HG03060 (cell line): ENCODE measurements around the gene WBP2NL.

Experiments used
- ATAC-seq: cut with Tn5 transposase; IDR thresholded peaks from one replicate; pipeline ENCODE4 v1.9.1; 2021; ENCODE audit warnings: low read depth, moderate number of reproducible peaks; ENCODE audit not compliant: unreplicated experiment

The WBP2NL gene

DNA sequence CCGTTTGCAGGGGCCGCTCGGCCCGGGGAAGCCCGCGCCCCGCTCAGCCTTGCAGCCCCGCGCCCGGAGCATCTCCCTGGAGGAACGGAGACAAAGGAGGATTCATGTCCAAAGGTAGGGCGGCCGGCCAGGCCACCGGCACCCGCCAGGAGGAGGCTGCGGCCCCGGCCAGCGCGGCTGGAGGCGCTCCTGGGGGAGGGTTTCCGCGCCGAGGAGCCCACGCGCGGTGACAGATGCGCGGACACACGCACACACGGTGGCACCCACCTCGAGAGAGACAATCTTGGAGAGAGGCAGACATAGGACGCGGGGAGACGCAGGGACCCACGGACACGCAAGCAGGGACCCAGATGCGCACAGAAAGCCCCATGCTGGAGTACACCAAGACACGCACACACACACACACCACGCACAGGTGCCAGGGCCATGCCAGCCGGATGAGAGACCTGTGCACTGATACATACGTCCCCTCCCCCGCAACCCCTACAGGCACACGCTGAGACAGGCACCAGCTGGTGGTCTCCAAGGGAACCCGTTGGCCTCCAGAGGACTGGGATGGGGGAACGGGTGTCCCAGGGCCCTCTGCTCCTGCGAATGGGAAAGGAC lies 21.5 kb upstream of the WBP2NL start:
- ATAC-seq: no peak

DNA sequence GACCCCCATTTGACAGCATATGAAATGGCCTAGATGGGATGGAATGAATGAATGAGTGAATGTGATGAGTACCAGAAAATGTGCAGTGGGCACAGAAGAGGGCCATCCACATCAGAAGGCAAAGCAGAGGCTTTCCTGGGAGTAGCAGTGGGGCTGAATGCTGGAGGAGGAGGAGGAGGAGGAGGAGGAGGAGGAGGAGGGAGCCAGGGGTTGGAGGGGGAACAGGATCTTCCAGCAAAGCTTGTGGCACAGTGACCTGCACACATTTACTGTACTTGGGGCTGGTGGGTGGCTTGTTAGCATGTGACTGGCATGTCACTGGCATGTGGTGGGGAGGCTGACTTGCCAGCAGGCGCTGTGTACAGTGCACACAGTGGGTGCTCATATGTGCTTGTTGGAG lies 19.9 kb upstream of the WBP2NL start:
- ATAC-seq: no peak

DNA sequence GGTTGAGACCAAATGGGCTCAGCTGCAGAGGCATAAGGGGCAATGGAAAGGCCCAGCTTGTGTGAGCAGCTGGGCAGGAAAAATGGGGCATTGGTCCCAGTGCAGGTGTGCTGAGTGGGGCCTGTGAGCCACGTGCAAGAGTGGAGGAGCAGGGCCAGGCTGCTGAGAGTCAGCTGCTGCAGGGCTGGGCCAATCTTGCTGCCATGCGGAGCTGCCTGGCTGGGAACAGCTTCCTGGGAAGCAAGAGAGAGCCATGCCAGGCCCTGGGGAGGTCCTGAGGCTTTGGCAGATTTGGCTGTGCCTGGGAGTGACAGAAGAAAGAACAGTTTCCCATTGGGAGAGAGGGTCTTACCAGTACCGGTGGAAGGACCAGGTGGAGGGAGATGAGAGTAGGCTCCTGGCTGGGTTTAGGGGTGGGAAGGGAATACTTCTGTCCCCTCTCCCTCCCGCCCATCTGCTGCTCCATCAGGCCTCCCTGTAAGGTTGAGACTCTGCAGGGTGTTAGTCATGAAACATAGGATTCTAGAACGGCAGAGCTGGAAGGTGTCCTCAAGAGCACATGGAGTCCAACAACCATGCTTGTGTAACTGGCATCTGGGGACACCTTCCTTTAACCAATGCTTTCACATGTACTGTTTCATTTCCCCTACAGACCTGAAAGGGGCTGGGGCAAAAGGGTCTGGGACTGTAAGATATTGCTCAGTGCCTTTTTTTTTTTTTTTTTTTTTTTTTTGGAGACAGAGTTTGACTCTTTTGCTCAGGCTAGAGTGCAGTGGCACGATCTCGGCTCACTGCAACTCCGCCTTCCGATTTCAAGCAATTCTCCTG lies 19.0 kb upstream of the WBP2NL start:
- ATAC-seq: no peak

DNA sequence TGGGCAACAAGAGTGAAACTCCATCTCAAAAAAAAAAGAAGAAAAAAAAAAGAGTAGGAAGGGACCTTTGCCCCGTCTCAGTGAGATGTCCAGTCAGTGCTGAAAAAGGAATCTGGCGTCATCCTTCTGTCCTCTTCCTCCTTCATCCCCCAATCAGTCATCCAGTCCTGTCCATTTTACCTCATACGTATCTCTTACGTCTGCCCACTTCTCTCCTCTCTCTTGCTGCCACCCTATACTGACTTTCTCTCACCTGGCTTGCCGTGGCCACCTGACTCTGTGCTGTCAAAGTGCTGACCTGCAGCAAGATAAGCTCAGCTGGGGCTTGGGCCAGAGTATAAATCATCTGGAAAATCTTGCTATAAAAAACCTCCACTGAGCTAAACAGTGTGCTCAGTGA lies 15.7 kb upstream of the WBP2NL start:
- ATAC-seq: no peak

DNA sequence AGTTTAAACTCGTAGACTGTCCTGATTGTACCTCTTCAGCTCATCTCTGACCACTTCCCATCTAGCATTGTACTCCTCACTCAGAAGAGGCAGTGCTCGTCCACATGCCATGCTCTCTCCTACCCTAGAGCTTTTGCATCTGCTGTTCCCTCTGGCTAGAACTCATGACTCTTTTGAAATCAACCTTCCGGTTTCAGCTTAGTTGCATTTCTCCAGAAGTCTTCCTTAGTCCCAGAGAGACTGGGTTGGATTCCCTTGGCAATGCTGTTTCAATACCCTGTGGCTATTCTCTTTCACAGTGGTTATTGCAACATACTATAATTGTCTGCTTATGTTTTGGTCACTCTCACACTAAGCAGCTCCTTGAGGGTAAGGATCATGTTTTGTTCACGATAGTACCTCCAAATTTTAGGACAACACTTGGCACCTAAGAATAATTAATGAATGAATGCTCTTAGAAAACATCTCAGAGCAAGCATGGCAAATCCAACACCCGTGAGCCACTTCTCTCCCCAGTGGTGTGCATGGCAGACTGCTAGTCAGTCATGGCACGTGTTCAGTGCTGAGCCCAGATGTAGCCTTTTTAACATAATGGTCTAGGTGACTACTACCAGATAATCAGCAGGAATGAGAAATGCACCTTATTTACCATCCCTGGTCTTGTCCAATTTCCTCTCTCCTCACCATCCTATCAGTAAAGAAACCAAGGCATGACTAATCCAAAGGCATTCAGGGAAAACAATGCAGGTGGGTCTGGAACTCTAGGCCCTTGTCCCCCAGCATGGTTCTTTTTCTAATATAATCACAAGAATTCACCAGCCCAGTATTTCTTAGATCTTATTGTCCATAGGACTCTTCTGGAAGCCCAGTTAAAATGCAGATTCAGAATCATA lies 14.8 kb upstream of the WBP2NL start:
- no peak for ATAC-seq

DNA sequence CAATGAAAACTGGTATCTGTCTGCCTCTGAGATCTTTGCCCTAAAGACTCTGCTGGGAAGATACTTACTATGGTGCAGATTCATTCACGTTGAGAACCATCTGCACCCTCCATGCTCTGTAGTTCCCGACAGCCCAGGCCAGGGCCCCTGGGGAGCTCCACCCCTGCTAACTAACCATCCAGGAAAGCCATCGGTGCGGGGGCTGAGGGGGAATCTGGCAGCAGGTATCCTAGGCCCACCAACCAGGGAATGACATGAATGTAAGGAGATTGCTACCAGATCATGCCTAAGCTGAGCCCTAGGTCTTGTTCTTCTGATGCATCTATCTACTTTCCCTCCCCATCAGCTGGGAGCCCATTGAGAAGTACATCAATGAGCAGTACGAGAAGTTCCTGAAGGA lies 11.3 kb upstream of the WBP2NL start:
- no peak for ATAC-seq

DNA sequence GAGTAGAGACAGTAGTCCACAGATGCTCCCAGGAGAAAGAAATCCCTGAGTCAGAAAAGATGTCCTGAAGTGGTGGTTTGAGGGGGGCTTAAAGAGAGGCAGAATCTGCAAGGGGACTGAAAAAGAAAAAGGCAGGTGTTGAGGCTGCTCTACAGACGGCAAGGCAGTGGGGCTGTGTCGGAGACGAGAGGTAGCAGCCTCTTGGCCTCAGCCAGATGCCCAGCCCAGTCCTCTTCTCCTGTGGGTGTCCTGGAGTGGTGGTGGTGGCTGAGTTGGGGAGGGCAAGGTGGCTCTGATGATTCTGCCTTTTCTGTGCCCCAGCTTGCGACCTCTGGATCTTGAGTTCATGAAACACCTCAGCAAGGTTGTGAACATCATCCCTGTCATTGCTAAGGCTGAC lies 9.3 kb upstream of the WBP2NL start:
- ATAC-seq: no peak

DNA sequence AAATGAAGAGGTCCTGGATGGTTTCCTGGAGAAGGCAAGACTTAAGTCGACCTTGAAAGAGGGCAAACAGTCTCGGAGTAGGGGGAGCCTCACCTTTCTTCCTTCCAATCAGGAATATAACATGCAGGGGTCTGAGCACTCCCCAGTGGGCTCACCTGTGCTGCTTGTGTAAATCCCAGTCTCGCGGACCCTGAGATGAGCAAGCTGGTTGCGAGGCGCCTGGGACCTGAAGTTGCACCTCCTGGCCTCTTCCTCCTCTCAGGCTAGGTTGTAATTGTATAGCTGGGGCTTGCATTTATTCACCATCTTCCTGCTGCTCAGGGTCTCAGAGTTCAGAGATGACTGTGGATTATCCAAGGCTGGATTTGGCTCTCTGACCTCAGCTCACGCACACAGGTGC lies 7.5 kb upstream of the WBP2NL start:
- ATAC-seq: no peak

DNA sequence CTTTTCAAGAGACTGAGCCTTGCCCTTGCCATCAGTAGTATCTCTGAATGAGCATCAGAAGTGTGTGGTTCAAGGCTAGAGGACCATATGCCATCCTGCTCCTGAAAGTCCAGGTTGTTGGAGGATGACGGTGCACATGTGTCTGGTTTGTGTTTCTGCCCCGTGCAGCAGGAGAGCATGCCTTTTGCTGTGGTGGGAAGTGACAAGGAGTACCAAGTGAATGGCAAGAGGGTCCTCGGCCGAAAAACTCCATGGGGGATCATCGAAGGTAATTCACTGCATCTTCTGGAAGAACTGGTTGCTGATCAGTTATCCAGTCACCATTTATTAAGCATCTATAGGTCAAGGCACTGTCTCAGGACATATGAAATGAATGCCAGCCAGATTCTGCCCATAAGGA lies 6.1 kb upstream of the WBP2NL start:
- no peak for ATAC-seq

DNA sequence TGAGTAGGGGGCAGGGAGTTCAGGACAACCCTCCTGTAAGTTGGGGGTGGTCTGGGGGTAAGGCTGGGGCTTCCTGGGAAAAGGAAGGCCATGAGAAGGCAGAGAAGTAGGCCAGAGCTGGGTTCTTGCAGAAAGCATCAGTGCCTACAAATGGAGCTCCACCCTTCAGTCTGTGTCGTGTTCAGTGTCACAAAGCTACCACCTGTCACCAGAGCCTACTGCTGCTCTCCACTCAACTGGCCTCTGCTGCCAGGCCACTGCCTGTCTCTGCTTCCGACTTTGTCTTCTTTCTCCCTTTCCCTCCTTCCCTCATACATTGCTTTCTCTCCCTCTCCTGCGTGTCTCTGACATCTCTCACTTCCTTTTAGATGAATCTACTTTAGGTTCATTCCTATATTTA lies 3.4 kb upstream of the WBP2NL start:
- no peak for ATAC-seq

DNA sequence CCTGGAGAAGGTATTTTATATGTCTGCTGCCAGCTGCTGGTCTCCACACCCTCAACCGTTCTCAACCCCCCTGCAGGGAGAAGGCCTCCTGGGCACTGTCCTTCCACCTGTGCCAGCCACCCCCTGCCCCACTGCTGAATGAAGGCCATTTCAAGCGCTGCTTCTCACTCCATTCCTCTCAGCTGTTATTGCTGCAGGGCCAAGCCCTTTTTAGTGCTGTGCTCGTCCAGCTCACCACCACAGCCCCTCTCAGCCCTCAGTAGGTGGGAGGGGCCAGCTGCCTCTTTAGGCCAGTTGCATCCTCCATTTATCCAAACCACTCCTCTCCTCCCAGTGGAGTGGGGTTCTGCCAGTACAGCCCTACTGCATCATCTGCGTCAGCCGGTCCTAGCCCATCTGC lies 1.8 kb upstream of the WBP2NL start:
- no peak for ATAC-seq

DNA sequence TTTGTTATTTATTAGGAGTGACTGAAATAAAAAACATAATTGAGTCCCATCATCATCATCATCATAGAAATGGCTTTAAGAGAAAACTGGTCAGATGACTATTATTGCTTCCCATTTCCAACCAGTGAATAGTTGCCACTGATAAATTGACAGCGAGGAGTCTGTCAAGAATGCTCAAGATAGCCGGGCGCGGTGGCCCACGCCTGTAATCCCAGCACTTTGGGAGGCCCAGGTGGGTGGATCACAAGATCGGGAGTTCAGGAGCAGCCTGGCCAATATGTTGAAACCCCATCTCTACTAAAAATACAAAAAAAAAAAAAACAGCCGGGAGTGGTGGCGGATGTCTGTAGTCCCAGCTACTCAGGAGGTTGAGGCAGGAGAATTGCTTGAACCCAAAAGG lies 1.9 kb downstream of the WBP2NL start:
- no peak for ATAC-seq

DNA sequence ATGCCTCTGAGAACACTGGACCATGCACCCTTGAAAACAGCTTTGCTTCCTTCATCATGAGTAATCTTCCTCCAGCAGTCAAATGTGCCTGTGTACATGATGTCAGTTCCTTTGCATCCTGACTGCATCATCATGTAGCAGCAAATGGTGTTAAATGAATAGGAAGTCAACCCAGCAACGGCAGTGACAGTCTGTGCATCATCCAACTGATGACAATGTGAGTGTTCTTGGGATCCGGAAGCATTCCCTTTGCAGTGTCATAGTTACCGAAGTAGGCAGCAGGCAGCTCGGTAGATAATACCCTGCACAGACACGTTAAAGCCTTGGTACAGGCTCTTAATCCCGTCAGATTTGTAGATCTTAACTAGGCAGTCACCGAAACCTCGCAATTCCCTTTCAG lies 2.5 kb downstream of the WBP2NL start:
- no peak for ATAC-seq

DNA sequence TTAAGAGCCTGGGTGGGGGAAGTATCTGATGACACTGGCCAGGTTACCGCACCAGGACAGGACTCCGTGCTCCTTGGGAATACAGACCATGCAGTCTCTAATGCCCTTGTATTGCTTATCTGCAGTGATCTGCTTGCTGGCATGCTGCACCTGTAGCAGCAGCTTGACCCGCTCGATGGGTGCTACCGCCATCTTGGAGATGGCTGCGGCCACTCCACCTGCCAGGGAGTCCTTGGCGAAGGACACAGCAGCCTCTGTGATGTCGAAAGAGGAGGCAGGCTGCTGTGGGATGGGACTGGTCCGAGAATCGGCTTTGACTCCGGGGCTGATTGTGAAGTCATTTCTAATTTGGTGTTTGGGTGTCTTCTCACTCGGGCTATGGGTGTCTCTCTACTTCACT lies 3.1 kb downstream of the WBP2NL start:
- ATAC-seq: no peak

DNA sequence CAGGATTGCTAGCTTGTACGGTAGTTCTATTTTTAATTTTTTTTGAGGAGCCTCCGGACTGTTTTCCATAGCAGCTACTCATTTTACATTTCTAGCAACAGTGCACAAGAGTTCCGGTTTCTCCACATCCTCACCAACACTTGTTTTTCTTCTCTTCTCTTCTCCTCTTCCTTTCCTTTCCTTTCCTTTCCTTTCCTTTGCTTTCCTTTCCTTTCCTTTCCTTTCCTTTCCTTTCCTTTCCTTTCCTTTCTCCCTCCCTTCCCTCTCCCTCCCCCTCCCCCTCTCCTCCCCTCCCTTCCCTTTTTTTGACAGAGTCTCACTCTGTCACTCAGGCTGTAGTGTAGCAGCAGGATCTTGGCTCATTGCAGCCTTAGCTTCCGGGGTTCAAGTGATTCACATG lies 9.3 kb downstream of the WBP2NL start:
- no peak for ATAC-seq

DNA sequence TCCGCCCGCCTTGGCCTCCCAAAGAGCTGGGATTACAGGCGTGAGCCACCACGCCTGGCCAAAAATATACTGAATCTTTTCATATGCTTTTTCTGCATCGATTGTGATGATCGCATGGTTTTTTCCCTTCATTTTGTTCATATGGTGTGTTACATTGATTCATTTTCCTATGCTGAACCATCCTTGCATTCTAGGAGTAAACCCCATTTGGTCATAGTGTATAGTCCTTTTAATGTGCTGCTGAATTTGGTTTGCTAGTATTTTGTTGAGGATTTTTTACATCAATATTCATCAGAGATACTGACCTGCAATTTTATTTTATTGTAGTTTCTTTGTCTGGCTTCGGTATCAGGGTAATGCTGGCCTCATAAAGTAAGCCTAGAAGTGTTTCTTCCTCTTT lies 12.2 kb downstream of the WBP2NL start:
- no peak for ATAC-seq

DNA sequence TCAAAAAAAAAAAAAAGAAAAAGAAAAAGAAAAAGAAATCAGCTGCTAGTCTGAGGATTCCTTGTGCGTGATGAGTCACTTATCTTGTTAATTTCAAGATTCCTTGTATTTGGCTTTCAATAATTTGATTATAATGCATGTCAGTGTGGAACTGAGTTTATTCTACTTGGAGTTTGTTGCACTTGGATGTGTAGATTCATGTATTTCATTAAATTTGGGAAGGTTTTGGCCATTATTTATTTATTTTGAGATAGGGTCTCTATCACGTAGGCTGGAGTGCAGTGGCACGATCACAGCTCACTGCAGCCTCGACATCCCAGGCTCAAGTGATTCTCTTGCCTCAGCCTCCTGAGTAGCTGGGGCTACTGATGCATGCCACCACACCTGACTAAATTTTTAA lies 14.8 kb downstream of the WBP2NL start:
- ATAC-seq: no peak

DNA sequence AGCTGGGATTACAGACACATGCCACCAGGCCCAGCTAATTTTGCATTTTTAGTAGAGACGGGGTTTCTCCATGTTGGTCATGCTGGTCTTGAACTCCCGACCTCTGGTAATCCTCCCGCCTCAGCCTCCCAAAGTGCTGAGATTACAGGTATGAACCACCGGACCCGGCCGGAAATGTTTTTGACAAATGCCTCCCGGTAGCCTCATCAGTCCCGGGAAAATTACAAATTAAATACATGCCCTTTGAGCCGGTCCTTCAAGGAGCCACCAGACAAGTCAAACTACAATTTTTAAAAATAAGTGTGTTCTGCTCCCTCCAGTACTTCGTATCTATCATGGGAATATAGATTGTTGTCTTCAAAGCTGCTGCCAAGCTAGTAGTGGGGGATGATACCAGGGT lies 17.5 kb downstream of the WBP2NL start:
- no peak for ATAC-seq

DNA sequence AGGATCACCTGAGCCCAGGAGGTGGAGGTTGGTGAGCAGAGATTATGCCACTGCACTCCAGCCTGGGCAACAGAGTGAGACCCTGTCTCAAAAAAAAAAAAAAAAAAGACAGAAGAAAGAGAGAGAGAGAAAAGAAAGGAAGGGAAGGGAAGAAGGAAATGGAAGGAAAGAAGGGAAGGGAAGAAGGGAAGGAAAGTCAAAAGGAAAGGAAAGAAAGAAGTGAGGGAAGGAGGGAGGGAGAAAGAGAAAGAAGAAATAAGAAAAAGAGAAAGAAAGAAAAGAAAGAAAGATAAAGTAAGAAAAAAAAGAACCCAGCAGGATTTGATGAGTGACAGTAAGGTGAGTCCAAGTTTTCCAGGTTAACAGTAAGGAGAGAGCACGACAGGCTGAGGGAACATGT lies 19.6 kb downstream of the WBP2NL start:
- ATAC-seq: no peak

DNA sequence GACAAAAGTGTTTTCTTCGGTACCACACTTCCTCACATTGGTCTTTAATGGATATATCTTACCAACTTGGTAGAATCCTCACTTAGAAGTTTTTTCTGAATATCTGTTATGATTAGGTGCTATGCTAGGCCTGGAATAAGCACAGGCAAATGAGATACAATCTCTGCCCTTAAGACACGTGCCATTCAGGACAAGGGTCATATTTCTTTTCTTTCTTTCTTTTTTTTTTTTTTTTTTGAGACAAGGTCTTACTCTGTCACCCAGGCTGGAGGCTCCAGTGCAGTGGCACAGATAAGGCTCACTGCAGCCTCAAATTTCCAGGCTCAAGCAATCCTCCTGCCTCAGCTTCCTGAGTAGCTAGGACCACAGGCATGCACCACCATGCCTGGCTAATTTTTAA lies 23.0 kb downstream of the WBP2NL start:
- ATAC-seq: no peak

DNA sequence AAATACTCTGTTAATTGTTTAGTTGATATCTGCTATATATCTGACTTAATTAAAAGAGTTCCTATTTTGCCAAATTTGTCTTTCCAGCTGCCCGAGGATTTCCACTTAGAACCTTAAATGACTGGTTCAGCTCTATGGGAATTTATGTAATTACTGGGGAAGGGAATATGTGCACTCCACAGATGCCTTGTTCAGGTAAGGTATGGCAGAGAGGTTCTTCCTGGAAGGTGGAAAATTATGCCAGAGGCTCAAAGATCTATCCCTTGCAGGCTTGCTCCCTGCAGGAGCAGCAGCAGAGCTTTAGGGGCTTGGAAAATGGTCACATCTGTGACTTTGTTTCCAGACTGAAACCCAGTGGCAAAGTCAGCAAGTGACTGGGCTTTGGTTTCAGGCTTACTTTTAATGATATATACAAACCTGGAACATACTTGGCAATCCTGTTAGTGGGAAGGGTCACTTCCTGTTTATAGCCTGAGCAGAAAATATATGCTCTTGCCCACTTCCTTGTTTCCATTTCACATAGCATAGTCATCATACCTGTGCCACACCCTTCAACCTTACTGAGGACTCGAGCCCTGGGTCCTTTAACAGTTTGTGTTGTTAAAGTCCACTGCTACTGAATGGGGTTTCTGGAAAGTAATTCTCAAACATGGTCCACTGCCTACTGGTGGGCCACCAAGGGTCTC lies 23.7 kb downstream of the WBP2NL start:
- ATAC-seq: no peak
